Right atrium auricular region (tissue), 2 donors: Measurements from ENCODE around the gene UNG. TPM values are rescaled to one million over a fixed set of nuclear protein-coding genes. Genes with fewer than 3 reads are reported as not detected.

ENCODE experiments used
- DNase-seq: peaks from one replicate; pipeline ENCODE4 v3.0.0-alpha.2; 2019; ENCODE audit warnings: low spot score
- H3K27ac ChIP-seq, 2 donors: fragments of 200-600 bp; sonication (generic); 1 replicate in 1 of 2; 2 replicates in 1 of 2; pipeline ENCODE4 v1.5.1; 2016 to 2019
- H3K27me3 ChIP-seq, 2 donors: fragments of 200-600 bp; sonication (generic); one replicate each; pipeline versions ENCODE4 v1.5.1 to v1.6.0; 2017 to 2019
- H3K36me3 ChIP-seq: fragments of 200-600 bp; sonication (generic); one replicate; pipeline ENCODE4 v1.5.1; 2016
- H3K4me1 ChIP-seq, 2 donors: fragments of 200-600 bp; sonication (generic); one replicate each; pipeline versions ENCODE4 v1.5.1 to v1.6.0; 2017 to 2019
- H3K4me3 ChIP-seq, 2 donors: fragments of 200-600 bp; sonication (generic); 1 replicate in 1 of 2; 2 replicates in 1 of 2; pipeline ENCODE4 v1.5.1; 2017 to 2019; ENCODE audit warnings: mild to moderate bottlenecking in 1 of 2, moderate library complexity in 1 of 2
- H3K9me3 ChIP-seq, 2 donors: fragments of 200-600 bp; sonication (generic); one replicate each; pipeline ENCODE4 v1.5.1; 2019
- CTCF ChIP-seq, 2 donors: fragments of 200-600 bp; sonication (generic); IDR thresholded peaks; one replicate each; pipeline ENCODE4 v1.5.1; 2019; ENCODE audit warnings: antibody characterized with exemption in 2 of 2
- total RNA-seq, 2 donors: library from RNA; depleted of rRNA; stranded (reverse); fragments of >200 nt; gene quantifications; one replicate each; pipeline ENCODE4 v1.1.0, GENCODE V29; 2016

UNG gene
- total RNA-seq, 2 donors from 2014 or later = 10.2 to 12.1 TPM

GRCh38 chr12:109147954-109148353 is 50.6 kb downstream of the UNG start:
- peaks cover 0 to 45% of the 10 kb centered on the region in 2 donors for H3K4me1 ChIP-seq
- no peaks in the 10 kb centered on the region for H3K27me3 ChIP-seq
- DNase-seq = peak; percentile 75
- no peak overlapping the region for H3K4me3 ChIP-seq
- no peak for TF ChIP-seq CTCF (IDR thresholded peaks at IDR 0.05)
- peak overlapping the region; percentile 41 to 58 for H3K27ac ChIP-seq
- H3K9me3 ChIP-seq = no peaks in the 10 kb centered on the region
- H3K36me3 ChIP-seq = peaks cover 11% of the 10 kb centered on the region

- Histone ChIP-seq H3K27ac (peak overlapping the region in 1 of 2 donors; percentile 4), H3K4me1 (peaks cover 0 to 54% of the 10 kb centered on the region in 2 donors), H3K9me3 (no peaks in the 10 kb centered on the region), H3K36me3 (no peaks in the 10 kb centered on the region), H3K4me3 (no peak overlapping the region), H3K27me3 (no peaks in the 10 kb centered on the region)
- no peak for TF ChIP-seq CTCF (IDR thresholded peaks at IDR 0.05)
- DNase-seq = no peak
These were observed 52.8 kb downstream of the UNG start for GRCh38 chr12:109150124-109150640.

- peaks cover 0 to 57% of the 10 kb centered on the region in 2 donors for H3K4me1 ChIP-seq
These were observed 54.1 kb downstream of the UNG start for GRCh38 chr12:109151457-109151856.

GRCh38 chr12:109153821-109154441 is 56.5 kb downstream of the UNG start:
- H3K4me3 ChIP-seq = peak overlapping the region; percentile 49 to 69
- no peaks in the 10 kb centered on the region for H3K9me3 ChIP-seq
- no peaks in the 10 kb centered on the region for H3K27me3 ChIP-seq
- H3K36me3 ChIP-seq = no peaks in the 10 kb centered on the region
- no peak for DNase-seq
- peaks cover 0 to 52% of the 10 kb centered on the region in 2 donors for H3K4me1 ChIP-seq
- TF ChIP-seq CTCF (IDR thresholded peaks at IDR 0.05) = no peak
- H3K27ac ChIP-seq = peak overlapping the region; percentile 84 to 86

More at GRCh38 chr12:109151457-109151856, 54.1 kb downstream of the UNG start:
- Histone ChIP-seq H3K36me3 (no peaks in the 10 kb centered on the region), H3K27ac (no peak overlapping the region), H3K4me3 (no peak overlapping the region), H3K9me3 (no peaks in the 10 kb centered on the region), H3K27me3 (no peaks in the 10 kb centered on the region)
- no peak for TF ChIP-seq CTCF (IDR thresholded peaks at IDR 0.05)
- DNase-seq = no peak

GRCh38 chr12:109154451-109155438 is 57.3 kb downstream of the UNG start:
- Histone ChIP-seq H3K36me3 (no peaks in the 10 kb centered on the region), H3K27me3 (no peaks in the 10 kb centered on the region), H3K27ac (peak overlapping the region; percentile 84 to 86), H3K4me3 (peak overlapping the region; percentile 49 to 69), H3K9me3 (no peaks in the 10 kb centered on the region), H3K4me1 (peaks cover 0 to 52% of the 10 kb centered on the region in 2 donors)
- DNase-seq = peak; percentile 78
- no peak for TF ChIP-seq CTCF (IDR thresholded peaks at IDR 0.05)
